OCI-LY3 (cell line): ENCODE measurements around the gene PARD3.

Experiments used
- H2AFZ ChIP-seq: fragments of 200-600, 300-600 bp; shearing (Covaris generic); 2 replicates; pipeline ENCODE4 v1.6.0; 2014; ENCODE audit warnings: antibody characterized with exemption, low read depth, low read length
- H3K27ac ChIP-seq: fragments of 200-600, 300-600 bp; sonication (generic); 2 replicates; pipeline ENCODE4 v1.5.1; 2014; ENCODE audit warnings: mild to moderate bottlenecking, low read length, moderate library complexity, mixed read lengths
- H3K27me3 ChIP-seq: fragments of 200-600, 300-600 bp; sonication (generic); 2 replicates; pipeline ENCODE4 v1.6.1; 2014; ENCODE audit warnings: low read depth, low read length, mixed read lengths
- H3K36me3 ChIP-seq: fragments of 200-600, 300-600 bp; sonication (generic); replicated peaks from 2 replicates; pipeline ENCODE3; 2014; ENCODE audit warnings: low read depth, low read length, mixed read lengths
- H3K4me1 ChIP-seq: fragments of 300-600, 200-600 bp; sonication (generic); 2 replicates; pipeline ENCODE4 v1.6.1; 2014; ENCODE audit warnings: low read length, mixed read lengths
- H3K4me2 ChIP-seq: fragments of 200-600, 300-600 bp; sonication (generic); 2 replicates; pipeline ENCODE4 v1.6.1; 2014; ENCODE audit warnings: low read length, mixed read lengths
- H3K4me3 ChIP-seq: fragments of 300-600, 200-600 bp; sonication (generic); 2 replicates; pipeline ENCODE4 v1.5.1; 2014; ENCODE audit warnings: antibody characterized with exemption, mild to moderate bottlenecking, low read length, moderate library complexity
- H3K79me2 ChIP-seq: fragments of 300-600, 200-600 bp; shearing (Covaris generic); 2 replicates; pipeline ENCODE4 v1.6.1; 2014; ENCODE audit warnings: mild to moderate bottlenecking, low read length, mixed read lengths
- H3K9ac ChIP-seq: fragments of 300-600, 200-600 bp; shearing (Covaris generic); 2 replicates; pipeline ENCODE4 v1.6.0; 2014; ENCODE audit warnings: mild to moderate bottlenecking, low read length, moderate library complexity
- H3K9me3 ChIP-seq: fragments of 200-600, 300-600 bp; shearing (Covaris generic); 2 replicates; pipeline ENCODE4 v1.6.1; 2014; ENCODE audit warnings: low read length, mixed read lengths; ENCODE audit not compliant: insufficient read depth
- H4K20me1 ChIP-seq: fragments of 200-600, 300-600 bp; sonication (generic); 2 replicates; pipeline ENCODE4 v1.6.1; 2016; ENCODE audit warnings: low read length, mixed read lengths; ENCODE audit not compliant: insufficient read depth
- EZH2phosphoT487 ChIP-seq: fragments of 200-600 bp; shearing (Covaris generic); IDR thresholded peaks from 2 replicates; pipeline ENCODE4 v1.6.1; 2018; ENCODE audit warnings: antibody characterized with exemption, mixed run types, low read depth
- TF ChIP-seq, protein P1 (sequence below): fragments of 200-600, 300-600 bp; sonication (generic); IDR thresholded peaks from 2 replicates; pipeline ENCODE4 v1.5.1; 2014; ENCODE audit warnings: antibody characterized with exemption, low read length, low read depth

The PARD3 gene

DNA sequence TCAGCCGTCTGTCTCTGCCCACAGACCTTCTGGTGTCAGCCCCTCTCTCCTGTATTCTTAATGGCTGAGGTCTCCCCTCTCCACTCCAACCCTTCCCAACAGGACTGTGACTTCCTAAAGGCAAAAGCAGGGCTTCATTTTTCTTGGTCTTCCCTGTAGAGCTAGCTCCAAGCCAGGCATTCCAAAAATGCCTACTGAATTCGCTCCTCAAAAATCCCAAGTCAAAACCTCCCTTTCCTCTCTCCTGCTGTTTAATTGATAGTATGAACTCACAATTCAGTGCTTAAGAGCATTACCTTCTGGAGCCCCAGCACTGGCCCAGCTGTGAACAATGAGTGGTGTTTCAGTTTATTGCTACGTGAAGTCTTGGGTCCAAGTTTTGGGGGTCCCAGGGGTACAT lies 628.4 kb downstream of the PARD3 start:
- Histone ChIP-seq H2AFZ (no peak overlapping the region), H3K27me3 (no peaks in the 10 kb centered on the region), H3K9me3 (no peaks in the 10 kb centered on the region), H3K27ac (no peak overlapping the region), H3K4me1 (no peaks in the 10 kb centered on the region), H3K4me3 (no peak overlapping the region), H3K4me2 (no peak overlapping the region), H4K20me1 (no peaks in the 10 kb centered on the region), H3K79me2 (no peaks in the 10 kb centered on the region), H3K36me3 (no peaks in the 10 kb centered on the region), H3K9ac (no peak overlapping the region)
- TF ChIP-seq, protein P1, sequence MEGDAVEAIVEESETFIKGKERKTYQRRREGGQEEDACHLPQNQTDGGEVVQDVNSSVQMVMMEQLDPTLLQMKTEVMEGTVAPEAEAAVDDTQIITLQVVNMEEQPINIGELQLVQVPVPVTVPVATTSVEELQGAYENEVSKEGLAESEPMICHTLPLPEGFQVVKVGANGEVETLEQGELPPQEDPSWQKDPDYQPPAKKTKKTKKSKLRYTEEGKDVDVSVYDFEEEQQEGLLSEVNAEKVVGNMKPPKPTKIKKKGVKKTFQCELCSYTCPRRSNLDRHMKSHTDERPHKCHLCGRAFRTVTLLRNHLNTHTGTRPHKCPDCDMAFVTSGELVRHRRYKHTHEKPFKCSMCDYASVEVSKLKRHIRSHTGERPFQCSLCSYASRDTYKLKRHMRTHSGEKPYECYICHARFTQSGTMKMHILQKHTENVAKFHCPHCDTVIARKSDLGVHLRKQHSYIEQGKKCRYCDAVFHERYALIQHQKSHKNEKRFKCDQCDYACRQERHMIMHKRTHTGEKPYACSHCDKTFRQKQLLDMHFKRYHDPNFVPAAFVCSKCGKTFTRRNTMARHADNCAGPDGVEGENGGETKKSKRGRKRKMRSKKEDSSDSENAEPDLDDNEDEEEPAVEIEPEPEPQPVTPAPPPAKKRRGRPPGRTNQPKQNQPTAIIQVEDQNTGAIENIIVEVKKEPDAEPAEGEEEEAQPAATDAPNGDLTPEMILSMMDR: no peak
- TF ChIP-seq EZH2phosphoT487: no peak

DNA sequence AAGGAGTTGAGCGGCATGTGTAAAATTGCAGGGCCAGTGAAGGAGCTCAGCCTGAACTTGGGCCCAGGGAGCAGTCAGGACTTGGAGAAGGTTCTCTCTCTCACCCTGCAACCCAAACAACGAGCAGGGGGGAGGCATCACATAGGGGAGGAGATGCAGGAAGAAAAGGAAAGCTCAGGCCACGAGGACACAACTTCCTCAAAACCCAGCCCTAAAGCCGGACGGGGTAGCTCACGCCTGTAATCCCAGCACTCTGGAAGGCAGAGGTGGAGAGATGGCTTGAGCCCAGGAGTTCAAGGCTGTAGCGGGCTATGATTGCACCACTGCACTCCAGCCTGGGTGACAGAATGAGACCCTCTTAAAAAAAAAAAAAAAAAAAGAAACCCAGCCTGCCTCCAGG lies 629.1 kb downstream of the PARD3 start:
- H2AFZ ChIP-seq: no peak overlapping the region
- no peaks in the 10 kb centered on the region for H3K79me2 ChIP-seq
- no peak overlapping the region for H3K4me3 ChIP-seq
- H3K4me1 ChIP-seq: no peaks in the 10 kb centered on the region
- H3K9me3 ChIP-seq: no peaks in the 10 kb centered on the region
- TF ChIP-seq EZH2phosphoT487: no peak
- TF ChIP-seq, protein P1: no peak
- no peaks in the 10 kb centered on the region for H3K27me3 ChIP-seq
- no peak overlapping the region for H3K27ac ChIP-seq
- H3K9ac ChIP-seq: no peak overlapping the region
- no peak overlapping the region for H3K4me2 ChIP-seq
- no peaks in the 10 kb centered on the region for H4K20me1 ChIP-seq
- H3K36me3 ChIP-seq: no peaks in the 10 kb centered on the region

DNA sequence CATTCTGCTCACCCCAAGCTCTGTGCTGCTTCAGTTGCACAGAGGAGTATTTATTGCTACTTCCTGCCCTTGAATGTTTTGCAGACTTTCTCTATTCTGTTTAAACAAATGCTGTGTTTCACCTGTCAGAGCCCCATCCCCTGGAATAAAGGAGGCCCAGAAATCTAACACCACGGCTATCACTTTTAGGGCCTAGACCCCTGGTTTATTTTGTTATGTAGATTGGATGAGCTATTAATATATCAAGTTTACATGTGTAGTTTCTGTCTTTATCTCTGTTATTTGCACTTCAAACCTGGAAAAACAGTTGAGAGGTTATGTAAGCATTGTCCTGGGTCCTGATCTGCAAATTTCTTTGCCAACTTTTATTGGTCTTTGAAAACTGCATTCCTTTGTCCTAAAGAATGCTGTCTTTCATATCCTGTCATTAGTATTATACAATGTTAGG lies 630.1 kb downstream of the PARD3 start:
- Histone ChIP-seq H3K4me2 (no peak overlapping the region), H3K9ac (no peak overlapping the region), H3K79me2 (no peaks in the 10 kb centered on the region), H3K4me3 (no peak overlapping the region), H3K36me3 (no peaks in the 10 kb centered on the region), H2AFZ (no peak overlapping the region), H3K27ac (no peak overlapping the region), H4K20me1 (no peaks in the 10 kb centered on the region), H3K4me1 (no peaks in the 10 kb centered on the region), H3K27me3 (no peaks in the 10 kb centered on the region), H3K9me3 (no peaks in the 10 kb centered on the region)
- TF ChIP-seq EZH2phosphoT487: no peak
- TF ChIP-seq, protein P1: no peak

DNA sequence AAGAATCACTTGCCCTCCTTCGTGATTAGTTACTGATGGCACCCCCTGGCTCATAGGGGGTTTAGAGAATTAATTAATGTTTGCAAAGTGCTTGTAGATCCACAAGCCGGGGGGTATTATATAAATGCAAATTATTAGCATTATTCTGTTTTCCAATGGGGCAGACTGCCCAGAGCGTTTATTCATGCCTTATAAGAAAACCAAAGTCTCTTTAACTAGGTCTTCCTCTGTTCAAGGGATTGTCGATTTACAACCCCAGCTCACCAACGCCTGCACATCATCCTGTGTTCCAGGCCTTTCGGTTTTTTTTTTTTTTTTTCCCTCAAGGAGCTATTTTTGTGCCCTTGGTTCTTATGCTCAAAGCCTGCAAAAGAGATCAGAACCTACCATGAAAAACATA lies 630.7 kb downstream of the PARD3 start:
- Histone ChIP-seq H3K36me3 (no peaks in the 10 kb centered on the region), H3K27ac (no peak overlapping the region), H3K4me3 (no peak overlapping the region), H3K9ac (no peak overlapping the region), H3K4me1 (no peaks in the 10 kb centered on the region), H3K79me2 (no peaks in the 10 kb centered on the region), H3K9me3 (no peaks in the 10 kb centered on the region), H4K20me1 (no peaks in the 10 kb centered on the region), H3K27me3 (no peaks in the 10 kb centered on the region), H2AFZ (no peak overlapping the region), H3K4me2 (no peak overlapping the region)
- TF ChIP-seq, protein P1: no peak
- TF ChIP-seq EZH2phosphoT487: no peak
